HepG2 (cell line): ENCODE measurements around the gene DGAT2.

ENCODE experiments used
- CEBPB ChIP-seq: IDR thresholded peaks from 2 replicates; pipeline ENCODE4 v1.6.1; 2011; ENCODE audit warnings: low read depth, low read length, improper control_type of control experiment, borderline replicate concordance
- IRF2 ChIP-seq: IDR thresholded peaks from 2 replicates; pipeline ENCODE4 v1.6.1; 2018; ENCODE audit warnings: missing genetic modification reagents, missing compliant biosample characterization
- MXI1 ChIP-seq: IDR thresholded peaks from 3 replicates; pipeline ENCODE4 v1.6.1; 2012; ENCODE audit warnings: low read depth, low read length, inconsistent platforms, borderline replicate concordance
- PHF8 ChIP-seq: sonication (generic); formaldehyde crosslinking; IDR thresholded peaks from 2 replicates; pipeline ENCODE4 v1.5.0; 2020; ENCODE audit warnings: missing genetic modification reagents
- SMC3 ChIP-seq: IDR thresholded peaks from 2 replicates; pipeline ENCODE4 v1.6.1; 2011; ENCODE audit warnings: low read length, improper control_type of control experiment
- ZBTB3 ChIP-seq: sonication (generic); formaldehyde crosslinking; IDR thresholded peaks from 2 replicates; pipeline ENCODE4 v1.4.0; 2020; ENCODE audit warnings: low read depth, mild to moderate bottlenecking, moderate library complexity, missing genetic modification reagents, borderline replicate concordance
- ZBTB38 ChIP-seq: sonication (generic); formaldehyde crosslinking; IDR thresholded peaks from 2 replicates; pipeline ENCODE4 v1.5.1; 2020; ENCODE audit warnings: mild to moderate bottlenecking, missing genetic modification reagents
- ZFP82 ChIP-seq: sonication (generic); formaldehyde crosslinking; IDR thresholded peaks from 2 replicates; pipeline ENCODE4 v1.5.1; 2020; ENCODE audit warnings: mild to moderate bottlenecking, missing genetic modification reagents, borderline replicate concordance
- ZNF362 ChIP-seq: sonication (generic); formaldehyde crosslinking; IDR thresholded peaks from 2 replicates; pipeline ENCODE4 v1.4.0; 2020; ENCODE audit warnings: missing genetic modification reagents, mild to moderate bottlenecking, borderline replicate concordance
- TF ChIP-seq, protein P1 (sequence below): sonication (generic); formaldehyde crosslinking; IDR thresholded peaks from 2 replicates; pipeline ENCODE4 v1.5.0; 2020; ENCODE audit warnings: mild to moderate bottlenecking, missing genetic modification reagents, moderate library complexity
- TF ChIP-seq, protein P2 (sequence below): IDR thresholded peaks from 2 replicates; pipeline ENCODE4 v1.6.1; 2016

DNA sequence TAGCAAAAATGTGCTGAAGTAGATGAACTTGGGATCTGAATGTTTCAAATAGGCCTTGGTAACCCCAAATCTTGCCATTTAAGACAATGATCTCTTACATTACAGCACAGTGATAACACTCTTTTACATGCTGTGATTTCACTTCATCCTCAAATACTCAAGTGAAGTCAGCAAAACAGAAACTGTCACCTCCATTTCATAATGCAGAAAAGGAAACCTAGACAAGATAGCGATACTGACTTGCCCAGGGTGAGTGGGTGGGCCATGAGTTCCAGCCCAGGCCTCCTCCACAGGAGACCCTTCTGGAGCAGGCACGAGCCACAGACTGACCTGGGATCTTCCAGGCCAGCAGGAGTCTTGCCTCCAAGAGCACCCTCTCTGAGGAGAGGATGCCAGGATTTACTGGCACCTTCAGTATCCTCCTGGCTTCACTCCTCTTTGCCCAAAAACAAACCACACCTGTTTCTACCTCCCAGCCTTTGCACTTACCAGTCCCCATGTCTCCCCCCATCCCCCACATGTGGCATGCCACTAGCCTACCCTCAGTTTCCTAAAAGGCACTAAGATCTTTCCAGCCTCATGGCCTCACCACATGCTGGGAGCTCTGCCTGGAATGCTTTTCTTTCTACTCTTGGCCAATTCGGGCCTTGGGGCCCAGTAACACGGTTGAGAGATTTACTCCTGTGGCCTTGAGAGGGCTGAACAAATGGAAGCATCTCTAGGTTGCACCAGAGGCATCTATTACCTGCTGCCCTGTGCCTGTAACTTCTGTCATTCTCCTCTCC is 1.9 kb upstream of the DGAT2 start:
- TF ChIP-seq IRF2 (no peak), ZBTB38 (no peak), MXI1 (no peak), ZBTB3 (CRISPR knock-in tag) (no peak), CEBPB (no peak), ZFP82 (CRISPR knock-in tag) (no peak), SMC3 (no peak; the same call in 1 of the 2 replicates), PHF8 (CRISPR knock-in tag) (no peak), ZNF362 (CRISPR knock-in tag) (no peak)
- TF ChIP-seq, protein P1, sequence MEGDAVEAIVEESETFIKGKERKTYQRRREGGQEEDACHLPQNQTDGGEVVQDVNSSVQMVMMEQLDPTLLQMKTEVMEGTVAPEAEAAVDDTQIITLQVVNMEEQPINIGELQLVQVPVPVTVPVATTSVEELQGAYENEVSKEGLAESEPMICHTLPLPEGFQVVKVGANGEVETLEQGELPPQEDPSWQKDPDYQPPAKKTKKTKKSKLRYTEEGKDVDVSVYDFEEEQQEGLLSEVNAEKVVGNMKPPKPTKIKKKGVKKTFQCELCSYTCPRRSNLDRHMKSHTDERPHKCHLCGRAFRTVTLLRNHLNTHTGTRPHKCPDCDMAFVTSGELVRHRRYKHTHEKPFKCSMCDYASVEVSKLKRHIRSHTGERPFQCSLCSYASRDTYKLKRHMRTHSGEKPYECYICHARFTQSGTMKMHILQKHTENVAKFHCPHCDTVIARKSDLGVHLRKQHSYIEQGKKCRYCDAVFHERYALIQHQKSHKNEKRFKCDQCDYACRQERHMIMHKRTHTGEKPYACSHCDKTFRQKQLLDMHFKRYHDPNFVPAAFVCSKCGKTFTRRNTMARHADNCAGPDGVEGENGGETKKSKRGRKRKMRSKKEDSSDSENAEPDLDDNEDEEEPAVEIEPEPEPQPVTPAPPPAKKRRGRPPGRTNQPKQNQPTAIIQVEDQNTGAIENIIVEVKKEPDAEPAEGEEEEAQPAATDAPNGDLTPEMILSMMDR (CRISPR knock-in tag) = no peak
- TF ChIP-seq, protein P2, sequence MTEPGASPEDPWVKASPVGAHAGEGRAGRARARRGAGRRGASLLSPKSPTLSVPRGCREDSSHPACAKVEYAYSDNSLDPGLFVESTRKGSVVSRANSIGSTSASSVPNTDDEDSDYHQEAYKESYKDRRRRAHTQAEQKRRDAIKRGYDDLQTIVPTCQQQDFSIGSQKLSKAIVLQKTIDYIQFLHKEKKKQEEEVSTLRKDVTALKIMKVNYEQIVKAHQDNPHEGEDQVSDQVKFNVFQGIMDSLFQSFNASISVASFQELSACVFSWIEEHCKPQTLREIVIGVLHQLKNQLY = no peak
